ENCODE data around the gene CDK15.

The CDK15 gene

GRCh38 chr2:201911372-201911771 is 105.0 kb downstream of the CDK15 start:
- DNase-seq (ENCODE audit: extremely low spot score), result no peak
- ChIA-PET CTCF (no interaction called here), POLR2A (no interaction called here)
- TF ChIP-seq CTBP1 (IDR thresholded peaks at IDR 0.05; ENCODE audit: borderline replicate concordance) (no peak), LEF1 (IDR thresholded peaks at IDR 0.05; ENCODE audit: borderline replicate concordance) (no peak), NFRKB (IDR thresholded peaks at IDR 0.05) (no peak), FOXA1 (IDR thresholded peaks at IDR 0.05) (no peak), PKNOX1 (IDR thresholded peaks at IDR 0.05) (no peak), SUZ12 (IDR thresholded peaks at IDR 0.05) (no peak), FOXM1 (IDR thresholded peaks at IDR 0.05; ENCODE audit: borderline replicate concordance) (no peak), SP1 (IDR thresholded peaks at IDR 0.05) (no peak), L3MBTL2 (conservative IDR thresholded peaks at IDR 0.05) (no peak), ARNT (IDR thresholded peaks at IDR 0.05) (no peak), ELF4 (IDR thresholded peaks at IDR 0.05) (no peak), TARDBP (IDR thresholded peaks at IDR 0.05) (no peak), ZNF384 (IDR thresholded peaks at IDR 0.05) (no peak), FOXK2 (IDR thresholded peaks at IDR 0.05) (no peak), HDGF (IDR thresholded peaks at IDR 0.05; ENCODE audit: borderline replicate concordance) (no peak)

- POLR2A ChIA-PET, result no interaction called here
- TF ChIP-seq FOXM1 (IDR thresholded peaks at IDR 0.05; ENCODE audit: borderline replicate concordance) (no peak), PKNOX1 (IDR thresholded peaks at IDR 0.05) (no peak), SUZ12 (IDR thresholded peaks at IDR 0.05) (no peak), CTBP1 (IDR thresholded peaks at IDR 0.05; ENCODE audit: borderline replicate concordance) (no peak), ARNT (IDR thresholded peaks at IDR 0.05) (no peak), NFRKB (IDR thresholded peaks at IDR 0.05) (no peak), LEF1 (IDR thresholded peaks at IDR 0.05; ENCODE audit: borderline replicate concordance) (no peak), L3MBTL2 (conservative IDR thresholded peaks at IDR 0.05) (no peak), FOXK2 (IDR thresholded peaks at IDR 0.05) (no peak), TARDBP (IDR thresholded peaks at IDR 0.05) (no peak), ZNF384 (IDR thresholded peaks at IDR 0.05) (no peak), BHLHE40 (IDR thresholded peaks at IDR 0.05; ENCODE audit: borderline replicate concordance) (no peak), HDGF (IDR thresholded peaks at IDR 0.05; ENCODE audit: borderline replicate concordance) (no peak), ELF4 (IDR thresholded peaks at IDR 0.05) (no peak), SP1 (IDR thresholded peaks at IDR 0.05) (no peak), FOXA1 (IDR thresholded peaks at IDR 0.05) (no peak)
- DNase-seq (ENCODE audit: extremely low spot score), result no peak
- CTCF ChIA-PET, result interaction anchor here (0.7 kb wide), 1 partner anchor 81 kb away, joined by 3 read pairs; no protein-coding TSS in a partner anchor
Measured at GRCh38 chr2:201913201-201913600, 106.9 kb downstream of the CDK15 start.

GRCh38 chr2:201915446-201915845 is 109.1 kb downstream of the CDK15 start:
- DNase-seq (ENCODE audit: extremely low spot score), result no peak
- TF ChIP-seq SUZ12 (IDR thresholded peaks at IDR 0.05) (no peak), ZNF384 (IDR thresholded peaks at IDR 0.05) (no peak), CTBP1 (IDR thresholded peaks at IDR 0.05; ENCODE audit: borderline replicate concordance) (no peak), SP1 (IDR thresholded peaks at IDR 0.05) (no peak), ARNT (IDR thresholded peaks at IDR 0.05) (no peak), FOXK2 (IDR thresholded peaks at IDR 0.05) (no peak), ELF4 (IDR thresholded peaks at IDR 0.05) (no peak), HDGF (IDR thresholded peaks at IDR 0.05; ENCODE audit: borderline replicate concordance) (no peak), PKNOX1 (IDR thresholded peaks at IDR 0.05) (no peak), NFRKB (IDR thresholded peaks at IDR 0.05) (no peak), LEF1 (IDR thresholded peaks at IDR 0.05; ENCODE audit: borderline replicate concordance) (no peak), TARDBP (IDR thresholded peaks at IDR 0.05) (no peak), L3MBTL2 (conservative IDR thresholded peaks at IDR 0.05) (no peak), FOXM1 (IDR thresholded peaks at IDR 0.05; ENCODE audit: borderline replicate concordance) (no peak), BHLHE40 (IDR thresholded peaks at IDR 0.05; ENCODE audit: borderline replicate concordance) (no peak), FOXA1 (IDR thresholded peaks at IDR 0.05) (no peak)
- CTCF ChIA-PET, result no interaction called here
- POLR2A ChIA-PET, result no interaction called here

GRCh38 chr2:201916565-201916964 is 110.2 kb downstream of the CDK15 start:
- no peak for TF ChIP-seq FOXK2 (IDR thresholded peaks at IDR 0.05)
- TF ChIP-seq FOXA1 (IDR thresholded peaks at IDR 0.05), result no peak
- POLR2A ChIA-PET, result interaction anchor here (0.8 kb wide), 1 partner anchor 42 kb away, joined by 4 read pairs; no protein-coding TSS in a partner anchor
- CTCF ChIA-PET, result no interaction called here
- DNase-seq (ENCODE audit: extremely low spot score), result no peak

- no peak for DNase-seq (ENCODE audit: extremely low spot score)
- POLR2A ChIA-PET, result no interaction called here
- TF ChIP-seq TARDBP (IDR thresholded peaks at IDR 0.05), result no peak
- TF ChIP-seq ARNT (IDR thresholded peaks at IDR 0.05), result no peak
- TF ChIP-seq L3MBTL2 (conservative IDR thresholded peaks at IDR 0.05), result no peak
- no peak for TF ChIP-seq SUZ12 (IDR thresholded peaks at IDR 0.05)
- CTCF ChIA-PET, result no interaction called here
Measured at GRCh38 chr2:201918616-201919307, 112.4 kb downstream of the CDK15 start.

- ChIA-PET CTCF (no interaction called here), POLR2A (no interaction called here)
- TF ChIP-seq ARNT (IDR thresholded peaks at IDR 0.05) (no peak), ZNF384 (IDR thresholded peaks at IDR 0.05) (no peak), NFRKB (IDR thresholded peaks at IDR 0.05) (no peak)
- no peak for DNase-seq (ENCODE audit: extremely low spot score)
Measured at GRCh38 chr2:201919308-201919634, 112.9 kb downstream of the CDK15 start.
